Hepatocyte (in vitro differentiated cells): ENCODE data around the gene ZSCAN10.

Experiments
- EZH2 ChIP-seq: fragments of 200-600 bp; sonication (generic); IDR thresholded peaks from 2 replicates; pipeline ENCODE4 v1.6.1; 2016; ENCODE audit warnings: antibody characterized with exemption, mild to moderate bottlenecking, borderline replicate concordance
- EZH2phosphoT487 ChIP-seq: fragments of 200-600 bp; sonication (generic); IDR thresholded peaks from one replicate; pipeline ENCODE4 v1.6.1; 2018; ENCODE audit warnings: antibody characterized with exemption, mild to moderate bottlenecking, low read depth, moderate library complexity; ENCODE audit not compliant: unreplicated experiment, severe bottlenecking
- TF ChIP-seq, protein P1 (sequence below): fragments of 200-600 bp; sonication (generic); IDR thresholded peaks from 2 replicates; pipeline ENCODE4 v1.5.1; 2016; ENCODE audit warnings: antibody characterized with exemption, mild to moderate bottlenecking; ENCODE audit not compliant: poor library complexity

DNA sequence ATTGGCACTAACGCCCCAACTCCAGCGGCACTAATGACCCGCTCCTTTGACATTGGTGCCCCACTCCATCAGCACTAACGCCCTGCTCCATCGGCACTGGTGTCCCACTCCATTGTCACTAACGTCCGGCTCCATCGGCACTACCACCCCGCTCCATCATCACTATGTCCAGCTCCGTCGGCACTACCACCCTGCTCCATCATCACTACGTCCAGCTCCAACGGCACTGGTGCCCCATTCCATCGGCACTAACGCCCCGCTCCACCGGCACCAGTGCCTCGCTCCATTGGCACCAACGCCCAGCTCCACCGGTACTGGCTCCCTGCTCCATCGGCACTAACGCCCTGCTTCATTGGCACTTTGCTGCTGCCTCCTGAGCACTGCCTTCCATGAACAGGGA is 43.2 kb upstream of the ZSCAN10 start:
- TF ChIP-seq, protein P1, sequence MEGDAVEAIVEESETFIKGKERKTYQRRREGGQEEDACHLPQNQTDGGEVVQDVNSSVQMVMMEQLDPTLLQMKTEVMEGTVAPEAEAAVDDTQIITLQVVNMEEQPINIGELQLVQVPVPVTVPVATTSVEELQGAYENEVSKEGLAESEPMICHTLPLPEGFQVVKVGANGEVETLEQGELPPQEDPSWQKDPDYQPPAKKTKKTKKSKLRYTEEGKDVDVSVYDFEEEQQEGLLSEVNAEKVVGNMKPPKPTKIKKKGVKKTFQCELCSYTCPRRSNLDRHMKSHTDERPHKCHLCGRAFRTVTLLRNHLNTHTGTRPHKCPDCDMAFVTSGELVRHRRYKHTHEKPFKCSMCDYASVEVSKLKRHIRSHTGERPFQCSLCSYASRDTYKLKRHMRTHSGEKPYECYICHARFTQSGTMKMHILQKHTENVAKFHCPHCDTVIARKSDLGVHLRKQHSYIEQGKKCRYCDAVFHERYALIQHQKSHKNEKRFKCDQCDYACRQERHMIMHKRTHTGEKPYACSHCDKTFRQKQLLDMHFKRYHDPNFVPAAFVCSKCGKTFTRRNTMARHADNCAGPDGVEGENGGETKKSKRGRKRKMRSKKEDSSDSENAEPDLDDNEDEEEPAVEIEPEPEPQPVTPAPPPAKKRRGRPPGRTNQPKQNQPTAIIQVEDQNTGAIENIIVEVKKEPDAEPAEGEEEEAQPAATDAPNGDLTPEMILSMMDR: no peak
- TF ChIP-seq EZH2phosphoT487 (no peak), EZH2 (no peak)
